ENCODE measurements around the gene PAPPA. TPM values are rescaled to one million over a fixed set of nuclear protein-coding genes. Genes with fewer than 3 reads are reported as not detected.

The PAPPA gene
- total RNA-seq, 1 experiment from 2014 or later: 0.17 TPM

DNA sequence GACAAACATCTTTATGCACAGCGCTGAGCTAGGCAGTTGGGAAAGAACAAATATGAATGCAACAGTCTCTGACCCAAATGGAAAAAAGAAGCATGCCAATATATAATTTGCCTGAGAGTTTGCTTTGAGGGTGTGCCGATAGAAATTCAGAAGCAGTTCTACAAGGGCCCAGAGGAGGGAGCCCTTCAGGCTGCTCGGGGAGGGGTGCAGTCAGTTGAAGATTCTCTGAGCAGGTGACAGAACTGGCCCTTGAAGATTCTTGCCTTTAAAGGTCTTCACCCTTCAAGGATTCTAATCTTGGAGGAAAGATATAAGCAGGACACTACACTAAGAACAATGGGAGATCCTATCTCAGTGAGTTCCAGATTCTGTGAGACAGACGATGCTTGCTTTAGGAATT lies 3.7 kb upstream of the PAPPA start:
- Histone ChIP-seq H4K5ac (ENCODE audit: insufficient read length, low read depth, low read length) (no peak overlapping the region), H2AK5ac (ENCODE audit: insufficient read length, low read length) (no peak overlapping the region), H3K27me3 (ENCODE audit: insufficient read depth, low read length) (peaks cover 3% of the 10 kb centered on the region; the same call in 1 of the 2 replicates), H3K79me1 (ENCODE audit: insufficient read depth, low read depth, low read length, poor library complexity, severe bottlenecking) (no peaks in the 10 kb centered on the region), H3K18ac (ENCODE audit: insufficient read length, low read depth, low read length) (no peak overlapping the region), H2BK20ac (ENCODE audit: low read depth, low read length, poor library complexity, severe bottlenecking) (no peak overlapping the region), H2BK15ac (ENCODE audit: low read depth, low read length) (no peak overlapping the region), H3T11ph (ENCODE audit: low read length) (no peak overlapping the region), H3K23ac (ENCODE audit: insufficient read length, low read depth, low read length) (no peak overlapping the region), H3K56ac (ENCODE audit: insufficient read length, low read depth, low read length) (no peak overlapping the region), H2BK5ac (ENCODE audit: insufficient read length, low read length) (no peak overlapping the region), H3K9me3 (ENCODE audit: control insufficient read depth, low read depth, low read length) (no peaks in the 10 kb centered on the region), H2BK12ac (ENCODE audit: insufficient read length, low read depth, low read length) (no peak overlapping the region), H3K23me2 (ENCODE audit: insufficient read length, low read depth, low read length, poor library complexity, severe bottlenecking) (peaks cover 13% of the 10 kb centered on the region), H4K20me1 (ENCODE audit: control insufficient read depth, insufficient read depth, insufficient read length) (no peaks in the 10 kb centered on the region), H3K14ac (ENCODE audit: insufficient read depth, low read length) (no peak overlapping the region), H3K4ac (ENCODE audit: low read depth, low read length) (no peak overlapping the region), H2AFZ (ENCODE audit: low read length) (no peak overlapping the region), H3K9ac (ENCODE audit: extremely low read depth, insufficient read length, low read length) (no peak overlapping the region), H3K79me2 (ENCODE audit: insufficient read depth, low read length) (no peaks in the 10 kb centered on the region), H4K8ac (replicated peaks; ENCODE audit: insufficient read length, low read depth, low read length) (no peak overlapping the region), H3K4me1 (ENCODE audit: insufficient read depth, low read length) (no peaks in the 10 kb centered on the region), H2BK120ac (ENCODE audit: low read depth, low read length, poor library complexity, severe bottlenecking) (no peak overlapping the region), H4K91ac (ENCODE audit: insufficient read length, low read depth, low read length) (no peak overlapping the region), H3K27ac (ENCODE audit: insufficient read length, low read depth, low read length) (no peak overlapping the region), H3K4me2 (ENCODE audit: insufficient read depth, insufficient read length, low read length) (no peak overlapping the region)
- DNase-seq: peak; percentile 57
- no CpG with 5 or more reads among the region's 4 CpGs for WGBS (ENCODE audit: extremely low coverage, insufficient read length, low lambda C conversion rate)
- peaks cover 44% of the 10 kb centered on the region for H3K27me3 Mint-ChIP-seq (ENCODE audit: low read depth)
- no peak overlapping the region for H3K27ac Mint-ChIP-seq
- H3K9me3 Mint-ChIP-seq: no peaks in the 10 kb centered on the region
- H3K4me3 Mint-ChIP-seq: no peak overlapping the region
- TF ChIP-seq, protein P1, sequence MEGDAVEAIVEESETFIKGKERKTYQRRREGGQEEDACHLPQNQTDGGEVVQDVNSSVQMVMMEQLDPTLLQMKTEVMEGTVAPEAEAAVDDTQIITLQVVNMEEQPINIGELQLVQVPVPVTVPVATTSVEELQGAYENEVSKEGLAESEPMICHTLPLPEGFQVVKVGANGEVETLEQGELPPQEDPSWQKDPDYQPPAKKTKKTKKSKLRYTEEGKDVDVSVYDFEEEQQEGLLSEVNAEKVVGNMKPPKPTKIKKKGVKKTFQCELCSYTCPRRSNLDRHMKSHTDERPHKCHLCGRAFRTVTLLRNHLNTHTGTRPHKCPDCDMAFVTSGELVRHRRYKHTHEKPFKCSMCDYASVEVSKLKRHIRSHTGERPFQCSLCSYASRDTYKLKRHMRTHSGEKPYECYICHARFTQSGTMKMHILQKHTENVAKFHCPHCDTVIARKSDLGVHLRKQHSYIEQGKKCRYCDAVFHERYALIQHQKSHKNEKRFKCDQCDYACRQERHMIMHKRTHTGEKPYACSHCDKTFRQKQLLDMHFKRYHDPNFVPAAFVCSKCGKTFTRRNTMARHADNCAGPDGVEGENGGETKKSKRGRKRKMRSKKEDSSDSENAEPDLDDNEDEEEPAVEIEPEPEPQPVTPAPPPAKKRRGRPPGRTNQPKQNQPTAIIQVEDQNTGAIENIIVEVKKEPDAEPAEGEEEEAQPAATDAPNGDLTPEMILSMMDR (conservative IDR thresholded peaks at IDR 0.05): peak; percentile 90
- H3K36me3 Mint-ChIP-seq (ENCODE audit: insufficient read depth in 1 of 3, low read depth in 3 of 3): no peaks in the 10 kb centered on the region; a peak in 1 of 7 replicates
- H3K4me1 Mint-ChIP-seq: peaks cover 11 to 17% of the 10 kb centered on the region in 2 experiments

All from H9 (cell line).